Ammon's horn (tissue), 1 donor: Measurements from ENCODE around the gene MCF2L2.

Experiments
- DNase-seq: peaks from one replicate; pipeline ENCODE4 v3.0.0-alpha.2; 2016; ENCODE audit warnings: low spot score

Gene MCF2L2

DNA sequence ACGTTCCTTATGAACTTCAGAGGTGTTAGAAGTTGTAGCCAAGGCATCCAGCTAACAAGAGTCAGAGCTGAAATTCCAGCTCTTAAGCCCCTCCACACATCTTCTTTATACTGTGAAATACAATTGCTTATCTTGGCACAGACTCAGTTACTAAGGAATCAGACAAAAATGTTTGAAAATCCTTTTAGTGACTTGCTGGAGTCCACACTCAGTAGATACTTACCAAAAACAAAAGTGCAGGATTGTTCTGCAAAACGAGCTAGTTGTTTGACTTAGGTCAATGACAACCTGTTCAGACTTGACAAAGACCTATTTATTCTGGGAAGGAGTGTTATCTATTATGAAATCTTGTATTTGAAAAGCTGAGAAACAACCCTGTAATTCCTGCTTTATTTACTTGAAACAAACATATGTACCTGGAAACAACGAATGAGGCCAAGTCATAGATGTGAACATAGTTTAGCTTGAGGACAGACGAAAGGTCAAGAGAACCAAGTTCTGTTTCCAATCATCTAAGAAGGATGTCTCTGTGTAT lies 136.9 kb downstream of the MCF2L2 start:
- no peak for DNase-seq

DNA sequence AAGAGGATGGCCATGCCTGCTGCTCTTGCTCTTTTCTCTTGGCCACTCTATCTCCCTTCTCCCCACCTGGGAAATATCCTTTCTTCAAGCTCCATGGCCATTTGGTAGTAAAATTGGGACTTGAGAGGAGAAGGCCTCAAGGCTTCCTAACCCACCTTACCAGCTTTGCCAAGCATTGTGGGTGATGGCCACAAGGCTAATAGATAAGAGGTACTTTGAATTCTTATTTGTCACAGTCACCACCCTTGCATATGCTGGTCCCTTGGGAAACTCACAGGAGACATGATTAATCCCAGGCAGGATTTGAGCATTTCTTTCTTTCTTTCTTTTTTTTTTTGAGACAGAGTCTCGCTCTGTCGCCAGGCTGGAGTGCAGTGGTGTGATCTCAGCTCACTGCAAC lies 138.2 kb downstream of the MCF2L2 start:
- no peak for DNase-seq

DNA sequence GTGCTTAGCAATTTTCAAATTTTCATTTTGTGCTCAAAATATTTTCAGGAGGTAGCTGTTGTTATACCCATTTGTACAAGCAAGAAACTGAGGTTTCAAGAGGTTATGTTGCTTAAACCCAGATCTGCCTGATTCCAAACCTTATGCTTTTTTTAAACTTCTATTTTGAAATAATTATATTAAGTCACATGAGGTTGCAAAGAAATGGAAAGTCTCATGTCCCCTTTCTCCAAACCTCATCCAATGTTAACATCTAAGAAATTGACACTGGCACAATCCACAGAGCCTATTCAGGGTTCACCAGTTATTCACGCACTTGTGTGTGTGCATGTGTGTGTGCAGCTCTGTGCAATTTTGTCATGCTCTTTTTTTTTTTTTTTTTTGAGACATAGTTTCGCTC lies 140.3 kb downstream of the MCF2L2 start:
- no peak for DNase-seq

DNA sequence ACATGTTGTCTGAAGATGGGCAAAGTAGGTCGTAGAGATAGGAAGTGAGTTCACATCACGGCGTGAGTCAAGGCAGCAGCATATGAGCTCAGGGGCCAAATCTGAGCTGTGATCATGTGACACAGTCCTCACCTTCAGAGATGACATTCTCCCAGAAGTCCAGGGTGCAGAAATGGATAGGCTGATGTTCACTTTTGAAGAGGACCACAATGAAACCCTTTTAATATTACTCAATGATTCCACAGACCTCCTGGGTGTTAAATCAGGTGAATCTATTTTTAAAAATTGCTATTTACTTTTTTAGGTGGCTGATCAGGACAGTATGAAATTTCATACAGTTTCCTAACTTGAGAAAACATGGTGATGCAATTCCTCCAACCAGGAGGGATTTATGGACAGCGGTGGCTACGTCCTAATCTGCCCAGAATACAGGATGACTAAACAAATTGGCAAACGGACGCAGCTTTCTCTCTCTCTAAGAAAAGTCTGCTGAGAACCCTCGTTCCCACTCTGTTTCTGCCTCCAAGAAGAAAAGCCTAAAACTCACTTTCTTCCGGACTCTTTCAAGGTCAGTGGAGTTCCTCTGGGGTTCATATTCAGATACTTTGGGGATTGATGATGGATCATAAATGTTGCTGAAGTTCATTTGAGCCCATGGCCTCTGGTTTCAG lies 141.0 kb downstream of the MCF2L2 start:
- DNase-seq, result no peak

DNA sequence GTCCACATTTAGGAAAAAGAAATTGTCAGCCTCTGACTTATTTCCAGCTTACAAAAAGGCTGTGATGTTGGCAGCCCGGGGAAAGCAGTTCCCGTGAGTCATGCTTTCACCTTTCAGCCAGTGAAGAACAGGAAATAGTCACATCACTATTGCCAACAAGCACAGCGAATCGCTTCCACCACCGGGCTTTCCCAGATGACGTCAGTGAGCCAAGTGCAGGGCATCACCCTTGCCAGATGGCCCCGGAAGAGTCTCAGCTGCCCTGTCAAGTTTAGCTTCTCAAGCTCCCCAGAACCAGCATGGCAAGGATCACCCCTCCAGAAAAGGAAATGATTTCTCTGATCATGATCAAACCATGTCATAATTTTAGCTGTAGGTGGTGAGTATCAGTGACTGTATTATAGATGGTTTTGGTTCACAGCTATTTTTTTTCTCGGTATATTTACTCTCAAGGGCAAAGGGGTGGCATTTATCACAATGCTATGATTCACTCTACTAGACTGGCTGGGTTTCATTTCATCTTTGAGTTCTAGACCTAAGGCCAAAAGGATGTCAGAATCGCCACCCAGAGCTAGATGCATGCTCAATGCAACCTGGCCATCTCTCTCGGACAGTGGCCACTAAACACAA lies 142.5 kb downstream of the MCF2L2 start:
- DNase-seq, result peak; percentile 76

DNA sequence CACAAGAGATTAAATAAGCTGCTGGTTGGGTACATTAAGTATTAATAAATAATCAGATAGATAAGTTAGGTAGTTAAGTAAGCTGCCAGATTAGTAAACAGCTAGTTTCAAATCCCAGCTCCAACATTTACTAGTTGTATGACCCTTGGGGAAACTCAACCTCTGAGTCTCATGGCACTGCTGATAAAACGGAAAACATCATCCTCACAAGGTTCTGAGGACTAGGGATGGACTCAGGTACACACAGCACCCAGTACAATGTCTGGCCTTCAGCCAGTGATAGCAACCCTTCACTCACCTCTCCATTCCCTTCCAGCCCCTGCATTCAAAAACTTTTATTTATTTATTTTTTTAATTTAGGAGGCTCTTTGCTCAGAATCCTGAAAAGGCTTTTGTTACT lies 143.1 kb downstream of the MCF2L2 start:
- DNase-seq, result no peak

DNA sequence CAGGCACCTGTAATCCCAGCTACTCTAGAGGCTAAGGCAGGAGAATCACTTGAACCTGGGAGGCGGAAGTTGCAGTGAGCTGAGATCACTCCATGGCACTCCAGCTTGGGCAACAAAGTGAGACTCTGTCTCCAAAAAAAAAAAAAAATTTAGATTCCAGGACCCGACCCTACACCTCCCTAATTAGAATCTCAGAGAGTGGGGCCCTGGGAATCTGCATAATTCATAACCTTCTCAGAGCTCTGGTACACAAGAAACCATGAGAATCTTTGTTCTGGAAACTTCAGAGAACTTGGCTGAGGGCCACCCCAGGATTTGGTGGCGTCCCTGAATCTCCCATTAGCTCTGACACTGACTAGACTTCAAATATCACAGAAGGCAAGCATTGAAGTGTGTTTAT lies 143.8 kb downstream of the MCF2L2 start:
- no peak for DNase-seq

DNA sequence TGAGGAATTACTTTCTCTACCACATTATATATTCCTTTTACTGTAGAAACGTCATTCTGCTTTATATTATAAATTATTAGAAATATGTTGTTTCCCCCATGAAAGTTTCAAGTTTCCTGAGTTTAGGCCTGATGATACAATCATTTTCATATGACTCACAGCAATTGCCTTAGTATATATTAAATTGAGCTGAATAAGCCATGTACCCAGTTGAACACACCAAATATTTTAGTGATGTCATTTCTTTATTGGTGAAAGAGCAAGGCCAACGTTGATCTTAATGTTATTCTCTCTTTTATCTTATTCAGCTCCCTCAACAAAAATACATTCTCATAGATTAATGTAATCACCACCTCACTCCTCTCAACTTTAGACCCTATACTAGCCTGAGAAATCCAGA lies 144.5 kb downstream of the MCF2L2 start:
- no peak for DNase-seq

DNA sequence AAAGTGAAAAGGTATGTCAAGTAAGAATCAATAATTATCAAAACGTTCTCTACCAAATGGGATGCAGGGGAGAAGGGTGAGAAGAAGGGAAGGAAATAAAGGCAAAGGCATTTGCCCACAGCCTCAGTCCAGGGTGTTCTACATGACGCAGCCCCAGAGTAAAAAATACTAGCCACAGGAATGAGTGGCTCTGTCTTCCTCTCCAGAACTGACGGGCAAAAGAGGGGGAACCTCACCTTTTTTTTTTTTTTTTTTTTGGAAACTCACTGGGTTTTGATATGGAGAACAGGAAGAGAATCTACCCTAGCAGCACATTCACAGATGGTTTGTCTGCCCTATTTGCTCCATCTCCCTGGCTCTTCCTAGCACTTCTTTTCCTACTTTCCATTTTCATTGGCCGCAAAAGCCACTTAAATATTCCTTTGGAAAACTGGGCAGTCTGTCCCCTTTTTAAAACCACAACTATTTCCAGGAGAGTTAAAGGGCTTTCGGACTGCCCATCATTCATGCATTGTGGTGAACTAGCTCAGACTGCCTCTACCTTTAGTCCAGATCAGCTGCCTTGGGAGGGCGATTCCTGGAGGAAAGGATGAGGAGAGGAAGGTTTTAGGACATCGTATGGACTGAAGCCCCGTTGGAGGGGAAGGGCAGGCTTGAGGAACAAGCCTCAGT lies 147.2 kb downstream of the MCF2L2 start:
- no peak for DNase-seq

DNA sequence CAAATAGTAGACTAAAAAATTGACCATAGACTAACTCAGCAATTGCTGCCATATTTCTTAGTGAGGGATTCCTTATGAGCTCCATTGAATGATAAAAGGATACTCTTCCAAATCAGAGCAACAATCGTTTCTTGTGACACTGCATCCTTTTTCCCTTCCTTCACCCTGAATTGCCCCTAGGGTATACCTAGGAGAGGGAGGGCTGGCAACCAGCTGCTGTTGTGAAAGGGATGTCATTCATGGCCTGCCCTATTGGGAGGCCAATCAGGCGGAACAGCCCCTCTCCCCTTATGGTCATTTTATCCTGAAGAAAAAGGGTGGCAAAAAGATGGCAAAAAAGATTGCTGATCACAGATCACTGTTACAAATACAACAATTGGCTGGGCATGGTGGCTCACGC lies 149.0 kb downstream of the MCF2L2 start:
- DNase-seq, result no peak

DNA sequence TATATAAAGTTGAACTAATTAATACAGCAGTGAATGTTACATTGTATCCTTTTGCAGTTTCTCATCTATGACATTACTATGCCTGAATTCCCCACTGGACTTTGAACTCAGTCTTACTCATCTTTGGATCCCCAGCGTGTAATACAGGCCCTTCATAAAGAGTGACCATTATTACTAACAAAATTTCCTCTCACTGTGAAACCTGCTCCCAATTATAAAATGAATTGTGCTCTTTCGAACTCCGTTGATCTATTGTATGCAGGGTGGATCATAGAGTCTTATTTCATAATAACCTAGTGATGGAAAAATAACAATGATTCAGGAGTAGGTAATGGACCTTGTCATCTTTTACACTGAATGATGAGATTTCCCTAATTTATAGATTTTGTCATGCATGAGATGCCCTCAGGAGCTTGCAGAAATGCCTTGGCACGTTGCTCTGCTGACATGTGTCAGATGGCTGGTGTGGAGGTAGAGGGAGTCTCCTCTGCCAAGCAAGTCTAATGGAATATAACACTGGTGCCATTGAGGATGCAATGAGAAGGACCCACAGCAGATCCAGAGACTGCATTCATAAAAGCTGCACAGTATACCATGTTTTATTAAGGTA lies 149.8 kb downstream of the MCF2L2 start:
- DNase-seq, result no peak

DNA sequence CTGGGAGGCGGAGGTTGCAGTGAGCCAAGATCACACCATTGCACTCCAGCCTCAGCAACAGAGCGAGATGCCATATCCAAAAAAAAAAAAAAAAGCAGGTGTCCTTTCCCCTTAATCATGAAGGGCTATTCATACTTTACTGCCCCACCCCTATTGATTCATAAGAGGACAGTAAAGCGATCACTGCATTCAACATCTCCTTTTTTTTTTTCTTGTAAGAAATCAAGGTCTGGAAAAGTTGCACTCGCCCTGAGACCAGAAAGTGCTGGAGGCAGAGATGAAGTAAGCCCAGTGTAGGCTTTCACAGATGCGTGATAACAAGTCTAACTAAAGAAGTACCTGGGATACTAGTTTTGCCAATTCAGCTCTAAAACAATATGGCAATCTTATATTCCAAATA lies 151.2 kb downstream of the MCF2L2 start:
- DNase-seq, result no peak

DNA sequence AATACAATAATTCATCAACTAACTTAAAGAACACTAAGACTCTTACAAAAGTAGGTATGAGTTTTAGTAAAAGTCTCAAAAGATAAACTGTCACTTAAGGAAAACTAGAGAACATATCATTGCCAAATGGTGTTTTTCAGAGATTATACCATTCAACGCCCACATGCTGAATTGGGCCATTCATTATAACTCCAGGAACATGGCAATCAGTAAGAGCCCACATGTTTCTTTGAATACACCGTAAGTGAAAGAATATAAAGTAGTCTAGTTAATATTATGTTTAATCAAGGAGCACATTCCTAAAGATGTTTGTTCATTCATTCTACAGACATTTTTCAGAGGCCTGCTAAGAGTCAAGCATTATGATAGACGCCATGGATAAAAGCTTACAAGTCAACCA lies 152.5 kb downstream of the MCF2L2 start:
- DNase-seq, result no peak

DNA sequence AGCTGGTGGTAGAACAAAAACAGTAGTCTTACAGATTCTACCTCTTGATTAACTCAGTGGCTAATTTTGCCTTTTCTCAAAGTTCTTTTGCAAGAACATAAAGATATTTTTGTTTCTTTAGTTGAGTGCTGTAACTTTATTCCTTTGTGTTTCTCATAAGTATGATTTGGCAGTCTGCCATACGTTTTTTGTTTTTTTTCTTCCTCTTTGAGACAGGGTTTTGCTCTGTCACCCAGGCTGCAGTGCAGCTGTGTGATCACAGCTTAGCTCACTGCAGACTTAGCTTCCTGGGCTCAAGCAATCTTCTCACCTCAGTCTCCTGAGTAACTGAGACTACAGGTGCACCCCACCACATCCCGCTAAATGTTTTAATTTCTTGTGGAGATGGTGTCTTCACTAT lies 153.0 kb downstream of the MCF2L2 start:
- DNase-seq, result no peak

DNA sequence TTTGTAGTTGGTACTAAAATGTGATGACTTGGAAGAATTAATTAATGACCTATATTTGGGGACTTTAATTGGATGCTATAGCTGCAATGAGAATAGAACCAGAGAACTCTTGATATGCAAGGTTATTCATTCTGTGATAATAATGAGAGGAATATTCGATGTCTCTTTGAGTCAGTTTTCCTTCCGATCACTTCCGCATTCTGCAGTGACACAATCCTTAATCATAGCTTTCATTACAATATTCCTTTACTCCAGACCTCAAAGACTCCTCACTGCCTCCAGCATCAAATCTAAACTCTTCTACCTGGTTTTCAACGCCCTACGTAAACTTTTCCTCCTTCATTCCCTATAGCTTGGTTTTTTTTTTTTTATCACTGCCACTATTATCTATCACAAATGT lies 153.8 kb downstream of the MCF2L2 start:
- DNase-seq, result no peak

DNA sequence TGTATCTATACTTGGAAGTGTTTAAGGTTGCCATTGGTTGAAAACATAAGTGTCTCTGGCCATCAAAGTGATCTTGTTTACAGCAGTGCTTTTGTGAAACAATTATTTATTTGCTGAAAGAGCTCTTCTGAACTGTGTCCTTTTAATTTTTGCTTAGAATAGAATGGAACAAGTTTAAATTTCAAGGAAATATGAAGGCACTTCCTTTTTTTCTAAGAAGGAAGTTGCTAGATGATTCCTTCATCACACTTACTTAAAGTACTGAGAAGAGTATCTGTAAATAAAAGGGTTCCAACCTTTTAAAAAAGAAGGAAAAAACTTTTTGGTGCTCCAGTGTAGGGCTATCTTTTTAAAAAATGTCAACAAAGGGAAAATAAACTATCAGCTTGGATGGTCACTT lies 155.6 kb downstream of the MCF2L2 start:
- DNase-seq, result no peak

DNA sequence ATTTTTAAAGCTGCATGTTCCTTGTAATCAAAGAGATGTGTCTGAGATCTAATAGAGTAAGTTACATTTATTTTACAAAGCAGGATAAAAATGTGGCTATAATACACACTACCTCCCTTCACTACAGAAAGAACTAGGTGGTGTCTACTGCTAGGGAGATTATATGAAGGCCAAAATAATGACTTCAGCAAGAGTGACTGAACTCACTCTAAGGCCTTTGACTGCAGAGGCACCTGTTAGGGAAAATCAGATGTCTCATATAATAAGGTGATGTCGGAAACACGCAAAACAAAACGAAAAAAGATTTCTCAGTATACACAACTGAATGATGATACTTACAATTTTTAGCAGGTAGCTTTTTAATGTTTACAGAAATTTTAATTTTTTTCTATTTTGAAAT lies 156.3 kb downstream of the MCF2L2 start:
- DNase-seq, result no peak

DNA sequence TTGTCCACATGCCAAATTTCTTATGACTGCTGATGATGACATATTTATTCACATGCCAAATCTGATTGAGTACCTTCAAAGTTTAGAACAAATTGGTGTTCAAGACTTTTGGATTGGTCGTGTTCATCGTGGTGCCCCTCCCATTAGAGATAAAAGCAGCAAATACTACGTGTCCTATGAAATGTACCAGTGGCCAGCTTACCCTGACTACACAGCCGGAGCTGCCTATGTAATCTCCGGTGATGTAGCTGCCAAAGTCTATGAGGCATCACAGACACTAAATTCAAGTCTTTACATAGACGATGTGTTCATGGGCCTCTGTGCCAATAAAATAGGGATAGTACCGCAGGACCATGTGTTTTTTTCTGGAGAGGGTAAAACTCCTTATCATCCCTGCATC lies 158.1 kb downstream of the MCF2L2 start:
- no peak for DNase-seq

DNA sequence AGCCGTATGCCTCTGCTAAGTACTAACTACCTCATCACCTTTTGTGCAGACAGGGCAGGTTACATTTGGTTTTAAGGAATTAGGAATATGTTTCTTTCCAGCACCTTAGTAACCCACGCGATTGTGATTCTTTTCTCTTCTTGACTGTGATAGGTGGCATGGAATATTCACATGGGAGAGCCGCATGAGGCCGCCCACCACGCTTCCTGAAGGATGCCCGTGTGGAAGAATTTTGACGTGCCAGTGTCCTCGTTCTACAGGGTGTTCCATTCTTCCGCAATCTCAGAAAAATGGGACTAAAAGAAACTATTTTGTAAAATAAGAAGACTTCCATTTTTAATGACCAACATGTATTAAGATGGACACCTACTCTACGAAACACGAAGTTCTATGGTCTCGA lies 159.1 kb downstream of the MCF2L2 start:
- DNase-seq, result no peak

DNA sequence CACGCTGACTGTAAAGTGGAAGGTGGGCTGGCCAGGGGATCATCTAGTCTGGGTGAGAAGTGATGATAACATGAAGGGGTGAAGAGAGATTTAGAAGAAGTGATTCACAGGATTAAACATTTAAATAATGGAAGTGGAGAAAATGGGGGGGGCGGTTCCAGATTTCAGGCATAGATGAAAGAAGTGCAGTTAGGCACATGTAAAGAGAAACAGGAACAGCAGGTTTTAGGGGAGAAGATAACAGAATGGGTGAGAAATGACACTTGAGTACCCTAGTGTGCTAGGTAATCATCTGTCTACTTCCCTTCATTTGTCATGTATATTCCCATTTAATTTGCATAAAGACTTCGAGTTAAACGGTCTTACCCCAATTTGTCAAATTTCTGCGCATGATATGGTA lies 160.1 kb downstream of the MCF2L2 start:
- DNase-seq, result no peak

DNA sequence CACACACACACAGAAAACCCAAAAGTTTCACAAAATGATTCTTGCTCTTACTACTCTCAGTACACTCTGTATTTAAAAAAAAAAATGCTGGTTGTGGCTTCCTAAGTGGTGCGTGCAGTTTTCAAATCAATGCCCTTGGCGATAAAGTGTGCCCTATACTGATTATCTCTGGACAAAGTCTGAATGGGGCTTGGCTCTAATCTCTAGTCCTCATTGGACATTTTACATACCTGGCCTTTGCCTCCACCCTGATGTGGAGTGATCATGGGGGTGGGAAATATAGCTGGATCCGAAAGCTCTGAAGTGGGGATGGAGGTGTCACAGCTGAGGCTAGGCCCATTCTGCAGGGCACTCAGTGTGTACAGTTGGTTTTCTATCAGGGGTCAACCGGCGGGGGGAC lies 161.3 kb downstream of the MCF2L2 start:
- DNase-seq, result no peak

DNA sequence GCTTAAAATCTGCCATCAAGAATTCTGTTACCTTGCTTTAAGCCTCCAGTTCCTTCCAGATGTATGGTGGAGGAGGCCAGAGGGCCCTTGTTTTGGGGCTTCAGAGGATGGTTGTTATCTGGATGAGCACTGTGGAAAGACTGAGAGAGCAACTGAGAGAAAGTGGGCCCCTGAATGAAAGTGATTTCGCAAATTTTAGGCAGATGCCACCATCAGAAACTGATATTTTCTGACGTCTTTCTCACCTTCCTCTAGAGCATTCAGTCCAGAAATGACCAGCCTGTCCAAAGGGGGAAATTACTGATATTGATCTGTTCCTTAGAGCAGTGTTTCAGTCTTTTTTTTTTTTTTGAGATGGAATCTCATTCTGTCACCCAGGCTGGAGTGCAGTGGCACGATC lies 162.0 kb downstream of the MCF2L2 start:
- no peak for DNase-seq

DNA sequence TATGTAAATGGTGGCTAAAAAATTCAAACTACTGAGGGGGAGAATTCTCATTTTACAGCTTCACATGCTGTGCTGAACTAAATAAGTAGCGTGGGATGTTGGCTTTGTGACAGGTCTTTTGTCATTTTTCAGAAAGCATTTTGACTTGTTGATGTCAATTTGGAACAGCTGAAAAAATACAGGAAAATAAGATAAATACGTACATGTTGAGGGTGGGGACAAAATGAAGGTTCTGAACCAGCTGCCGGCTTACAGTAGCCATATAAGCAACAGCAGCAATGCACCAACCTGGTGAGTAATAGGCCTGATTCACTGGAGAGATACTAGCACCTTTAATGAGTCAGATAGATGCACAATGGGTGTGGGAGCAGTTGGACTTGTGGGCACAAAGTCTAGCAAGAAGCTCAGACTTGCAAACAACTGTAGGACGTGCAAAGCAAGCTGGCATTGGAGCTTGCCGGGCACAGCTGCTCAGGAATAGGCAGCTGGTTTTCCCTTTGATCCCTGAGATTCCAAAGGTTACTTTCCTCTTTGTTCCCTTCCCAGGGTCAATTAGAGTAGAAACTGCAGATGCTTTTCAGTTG lies 162.5 kb downstream of the MCF2L2 start:
- peak; percentile 56 for DNase-seq
